ENCODE data around the gene EHHADH. TPM values are rescaled to one million over a fixed set of nuclear protein-coding genes. Genes with fewer than 3 reads are reported as not detected.

Gene EHHADH
- total and polyA plus RNA-seq, 2 of the 13 experiments (the other 11 are each of a cell fraction or from before 2014, with no cell fraction given) = 14.5 to 38.9 TPM

DNA sequence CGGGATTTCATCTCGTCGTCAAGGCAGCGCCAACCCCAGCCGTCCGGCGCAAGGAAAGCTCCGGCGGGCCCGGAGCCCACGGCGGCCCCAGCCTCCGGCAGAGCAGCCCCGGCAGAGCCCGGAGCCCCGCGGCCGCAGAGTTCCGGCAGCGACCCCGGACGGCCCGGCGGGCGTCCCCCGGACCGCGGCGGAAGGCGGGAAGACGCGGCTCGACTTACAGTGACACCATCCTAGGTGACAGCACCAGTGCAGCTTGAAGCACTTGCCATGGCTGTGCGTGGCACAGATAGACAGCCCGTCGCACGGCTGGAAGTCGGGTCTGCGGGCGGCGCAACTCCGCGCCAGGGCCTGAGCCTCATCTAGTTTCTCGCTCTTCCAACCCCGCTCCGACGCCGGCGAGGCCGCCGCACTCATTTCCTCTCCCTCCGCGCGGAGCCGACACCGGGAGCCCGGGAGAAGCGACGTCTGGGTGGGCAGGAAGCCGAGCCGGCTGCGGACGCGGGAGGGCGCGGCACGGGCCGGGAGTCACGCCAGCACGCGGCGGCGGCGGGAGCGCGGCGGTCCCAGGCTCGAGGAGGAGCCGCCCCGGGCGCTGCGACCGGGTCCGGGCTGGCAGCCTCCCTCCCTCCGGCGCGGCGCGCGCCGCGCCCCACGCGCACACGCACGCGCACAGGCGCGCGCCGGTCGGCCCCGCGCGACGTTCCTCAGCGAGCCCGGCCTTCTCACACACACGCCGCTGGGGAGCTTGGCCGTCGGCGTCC is 101.3 kb downstream of the EHHADH start, which contains the start of gene C3orf70 (continued):
- TF ChIP-seq PAX8 (CRISPR knock-in tag; IDR thresholded peaks at IDR 0.05; ENCODE audit: borderline replicate concordance) (no peak), MAFF (IDR thresholded peaks at IDR 0.05; ENCODE audit: low read depth, low read length) (no peak), IRF9 (CRISPR knock-in tag; IDR thresholded peaks at IDR 0.05; ENCODE audit: borderline replicate concordance) (peak; percentile 57; the same call in 1 of the 2 replicates), POLR2G (IDR thresholded peaks at IDR 0.05; ENCODE audit: low read depth, low read length) (peak; percentile 43; the same call in 1 of the 2 replicates), CREB1 (IDR thresholded peaks at IDR 0.05) (no peak), CREB1 (CRISPR knock-in tag; IDR thresholded peaks at IDR 0.05) (no peak), HNRNPL (IDR thresholded peaks at IDR 0.05; ENCODE audit: low read depth, low read length) (0 out of 2 replicates have a peak, but pooled peaks have one; percentile 30), MYPOP (CRISPR knock-in tag; IDR thresholded peaks at IDR 0.05) (peak; percentile 60; the same call in 1 of the 2 replicates), ZNF335 (CRISPR knock-in tag; IDR thresholded peaks at IDR 0.05) (no peak), HNRNPLL (IDR thresholded peaks at IDR 0.05; ENCODE audit: low read depth, low read length, poor library complexity, severe bottlenecking) (peak; percentile 42), ZMYM2 (CRISPR knock-in tag; IDR thresholded peaks at IDR 0.05) (no peak), MIXL1 (CRISPR knock-in tag; IDR thresholded peaks at IDR 0.05) (no peak), RELA (CRISPR knock-in tag; IDR thresholded peaks at IDR 0.05) (no peak), EZH2 (conservative IDR thresholded peaks at IDR 0.05; ENCODE audit: low read depth, low read length) (no peak), HES4 (CRISPR knock-in tag; IDR thresholded peaks at IDR 0.05; ENCODE audit: borderline replicate concordance) (peak; percentile 80), NCOA2 (CRISPR knock-in tag; IDR thresholded peaks at IDR 0.05) (no peak; the same call in 1 of the 2 replicates), RXRA (CRISPR knock-in tag; IDR thresholded peaks at IDR 0.05) (no peak), ZNF138 (CRISPR knock-in tag; IDR thresholded peaks at IDR 0.05; ENCODE audit: low read depth) (0 out of 2 replicates have a peak, but pooled peaks have one; percentile 69), IRX3 (CRISPR knock-in tag; IDR thresholded peaks at IDR 0.05; ENCODE audit: borderline replicate concordance, low read depth) (peak; percentile 85; the same call in 1 of the 2 replicates), TGIF2 (CRISPR knock-in tag; IDR thresholded peaks at IDR 0.05) (no peak), ZFP62 (CRISPR knock-in tag; IDR thresholded peaks at IDR 0.05) (no peak), ZNF709 (CRISPR knock-in tag; IDR thresholded peaks at IDR 0.05) (0 out of 2 replicates have a peak, but pooled peaks have one; percentile 78), ZNF564 (CRISPR knock-in tag; IDR thresholded peaks at IDR 0.05) (no peak)
- TF ChIP-seq, protein P1, sequence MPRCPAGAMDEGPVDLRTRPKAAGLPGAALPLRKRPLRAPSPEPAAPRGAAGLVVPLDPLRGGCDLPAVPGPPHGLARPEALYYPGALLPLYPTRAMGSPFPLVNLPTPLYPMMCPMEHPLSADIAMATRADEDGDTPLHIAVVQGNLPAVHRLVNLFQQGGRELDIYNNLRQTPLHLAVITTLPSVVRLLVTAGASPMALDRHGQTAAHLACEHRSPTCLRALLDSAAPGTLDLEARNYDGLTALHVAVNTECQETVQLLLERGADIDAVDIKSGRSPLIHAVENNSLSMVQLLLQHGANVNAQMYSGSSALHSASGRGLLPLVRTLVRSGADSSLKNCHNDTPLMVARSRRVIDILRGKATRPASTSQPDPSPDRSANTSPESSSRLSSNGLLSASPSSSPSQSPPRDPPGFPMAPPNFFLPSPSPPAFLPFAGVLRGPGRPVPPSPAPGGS (CRISPR knock-in tag; IDR thresholded peaks at IDR 0.05) = peak; percentile 66; the same call in 1 of the 2 replicates
- TF ChIP-seq, protein P2, sequence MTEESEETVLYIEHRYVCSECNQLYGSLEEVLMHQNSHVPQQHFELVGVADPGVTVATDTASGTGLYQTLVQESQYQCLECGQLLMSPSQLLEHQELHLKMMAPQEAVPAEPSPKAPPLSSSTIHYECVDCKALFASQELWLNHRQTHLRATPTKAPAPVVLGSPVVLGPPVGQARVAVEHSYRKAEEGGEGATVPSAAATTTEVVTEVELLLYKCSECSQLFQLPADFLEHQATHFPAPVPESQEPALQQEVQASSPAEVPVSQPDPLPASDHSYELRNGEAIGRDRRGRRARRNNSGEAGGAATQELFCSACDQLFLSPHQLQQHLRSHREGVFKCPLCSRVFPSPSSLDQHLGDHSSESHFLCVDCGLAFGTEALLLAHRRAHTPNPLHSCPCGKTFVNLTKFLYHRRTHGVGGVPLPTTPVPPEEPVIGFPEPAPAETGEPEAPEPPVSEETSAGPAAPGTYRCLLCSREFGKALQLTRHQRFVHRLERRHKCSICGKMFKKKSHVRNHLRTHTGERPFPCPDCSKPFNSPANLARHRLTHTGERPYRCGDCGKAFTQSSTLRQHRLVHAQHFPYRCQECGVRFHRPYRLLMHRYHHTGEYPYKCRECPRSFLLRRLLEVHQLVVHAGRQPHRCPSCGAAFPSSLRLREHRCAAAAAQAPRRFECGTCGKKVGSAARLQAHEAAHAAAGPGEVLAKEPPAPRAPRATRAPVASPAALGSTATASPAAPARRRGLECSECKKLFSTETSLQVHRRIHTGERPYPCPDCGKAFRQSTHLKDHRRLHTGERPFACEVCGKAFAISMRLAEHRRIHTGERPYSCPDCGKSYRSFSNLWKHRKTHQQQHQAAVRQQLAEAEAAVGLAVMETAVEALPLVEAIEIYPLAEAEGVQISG (CRISPR knock-in tag; IDR thresholded peaks at IDR 0.05) = peak; percentile 50
